SK-N-MC (cell line): ENCODE data around the gene KRT6C.

ENCODE experiments used
- EZH2 ChIP-seq: fragments of 200-600 bp; sonication (generic); IDR thresholded peaks from one replicate; pipeline ENCODE4 v1.6.1; 2017; ENCODE audit warnings: antibody characterized with exemption
- FOXP2 ChIP-seq: optimal IDR thresholded peaks from 2 replicates; pipeline ENCODE3; 2011; ENCODE audit warnings: mild to moderate bottlenecking, moderate library complexity; ENCODE audit not compliant: insufficient read depth; ENCODE audit errors: extremely low read length, control extremely low read depth
- POLR2AphosphoS5 ChIP-seq: IDR thresholded peaks from 2 replicates; pipeline ENCODE4 v1.6.1; 2012; ENCODE audit warnings: mild to moderate bottlenecking, low read depth, low read length, borderline replicate concordance

DNA sequence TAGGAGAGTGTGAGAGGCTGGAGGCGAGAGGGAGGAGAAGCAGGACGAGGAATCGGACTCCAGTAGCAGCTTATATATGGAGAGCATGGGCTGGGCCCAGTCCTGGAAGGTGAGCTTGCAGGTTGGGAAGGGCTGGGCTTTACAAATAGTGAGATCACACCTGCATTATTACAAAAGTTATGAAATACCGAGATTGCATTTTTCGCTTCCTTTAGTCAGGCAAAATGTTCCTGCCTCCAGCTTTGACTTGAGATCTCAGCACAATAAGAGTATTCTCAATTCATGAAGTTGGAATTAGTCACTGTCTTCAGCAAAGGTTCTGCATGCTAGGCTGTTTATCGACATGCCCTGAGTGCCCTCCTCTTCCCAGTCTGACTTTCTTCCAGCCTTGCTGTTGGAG lies 21.5 kb downstream of the KRT6C start, which contains the start of gene KRT6B:
- TF ChIP-seq EZH2 (no peak), POLR2AphosphoS5 (no peak), FOXP2 (no peak)
